ENCODE results near the gene KCNK4.

The KCNK4 gene

DNA sequence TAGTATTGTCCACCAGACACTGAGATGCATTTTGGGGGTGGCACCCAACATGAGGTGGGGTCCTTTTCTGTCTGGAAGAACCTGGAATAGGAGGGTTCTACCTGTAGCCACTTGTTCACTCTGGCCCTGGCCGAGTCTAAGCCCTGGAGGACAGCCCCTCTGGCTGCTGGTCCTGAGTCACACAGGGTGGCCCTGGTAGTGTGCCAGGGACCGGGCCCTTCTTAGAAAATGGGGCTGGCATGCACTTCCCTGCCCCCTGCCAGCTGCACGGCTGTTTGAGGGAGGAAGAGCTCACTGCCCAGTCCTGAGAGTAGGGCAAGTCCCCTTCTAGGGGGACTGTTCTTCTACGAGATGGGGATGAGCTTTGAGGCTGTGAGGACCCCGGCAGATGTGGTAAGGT lies 37.6 kb upstream of the KCNK4 start:
- DNase-seq (ENCODE audit: low spot score): no peak

DNA sequence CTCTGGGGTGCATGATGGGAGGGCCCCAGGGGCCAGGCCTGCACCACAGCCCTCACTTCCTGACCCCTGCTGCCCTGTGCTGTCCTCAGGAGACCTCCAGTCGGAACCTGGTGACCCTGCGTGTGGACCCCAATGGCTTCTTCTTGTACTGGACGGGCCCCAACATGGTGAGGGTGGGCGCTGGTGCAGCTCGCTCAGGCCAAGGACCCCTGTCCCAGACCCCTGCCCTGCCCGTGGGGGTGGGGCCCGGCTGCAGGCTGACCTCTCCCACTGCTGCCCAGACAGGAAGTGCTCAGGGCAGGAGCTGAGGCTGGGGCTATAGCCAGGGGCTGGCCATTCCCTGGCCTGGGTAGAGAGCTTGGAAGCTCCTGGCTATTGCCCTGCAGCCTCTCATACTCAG lies 36.8 kb upstream of the KCNK4 start:
- DNase-seq (ENCODE audit: low spot score): no peak

DNA sequence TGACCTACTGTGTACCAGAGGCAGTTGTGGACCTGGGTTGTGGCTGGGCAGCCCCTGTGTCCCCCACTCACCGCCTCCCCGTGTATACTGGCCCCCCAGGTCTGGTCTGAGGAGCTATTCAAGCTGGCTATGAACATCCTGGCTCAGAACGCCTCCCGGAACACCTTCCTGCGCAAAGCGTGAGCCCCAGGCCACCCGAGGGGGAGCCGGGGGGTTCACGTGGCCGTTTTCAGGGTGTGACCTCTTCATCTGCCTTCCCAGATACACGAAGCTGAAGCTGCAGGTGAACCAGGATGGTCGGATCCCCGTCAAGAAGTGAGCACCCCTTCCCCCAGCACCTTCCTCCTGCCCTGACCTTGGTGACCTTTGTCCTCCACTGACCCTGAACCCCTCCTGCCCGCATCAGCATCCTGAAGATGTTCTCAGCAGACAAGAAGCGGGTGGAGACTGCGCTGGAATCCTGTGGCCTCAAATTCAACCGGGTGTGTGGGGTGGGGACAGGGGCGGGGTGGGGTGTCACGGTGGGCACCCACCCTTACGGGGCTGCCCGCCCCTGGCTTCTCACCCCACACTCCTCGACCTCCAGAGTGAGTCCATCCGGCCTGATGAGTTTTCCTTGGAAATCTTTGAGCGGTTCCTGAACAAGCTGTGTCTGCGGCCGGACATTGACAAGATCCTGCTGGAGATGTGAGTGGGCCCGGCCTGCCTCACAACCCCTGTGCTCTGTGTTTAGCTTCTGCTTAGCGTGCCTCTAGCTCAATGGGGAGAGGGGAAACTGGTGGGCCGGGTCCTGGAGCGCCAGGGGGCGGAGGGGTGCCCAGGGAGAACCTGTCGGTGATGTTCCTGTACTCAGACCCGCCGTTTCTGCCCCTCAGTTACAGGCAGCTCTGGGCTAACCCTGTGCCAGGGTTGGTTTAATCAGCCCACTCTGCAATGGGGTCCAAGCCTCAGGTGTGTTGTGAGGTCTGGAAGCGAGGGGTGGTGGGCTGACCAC lies 35.7 kb upstream of the KCNK4 start:
- no peak for DNase-seq (ENCODE audit: low spot score)

DNA sequence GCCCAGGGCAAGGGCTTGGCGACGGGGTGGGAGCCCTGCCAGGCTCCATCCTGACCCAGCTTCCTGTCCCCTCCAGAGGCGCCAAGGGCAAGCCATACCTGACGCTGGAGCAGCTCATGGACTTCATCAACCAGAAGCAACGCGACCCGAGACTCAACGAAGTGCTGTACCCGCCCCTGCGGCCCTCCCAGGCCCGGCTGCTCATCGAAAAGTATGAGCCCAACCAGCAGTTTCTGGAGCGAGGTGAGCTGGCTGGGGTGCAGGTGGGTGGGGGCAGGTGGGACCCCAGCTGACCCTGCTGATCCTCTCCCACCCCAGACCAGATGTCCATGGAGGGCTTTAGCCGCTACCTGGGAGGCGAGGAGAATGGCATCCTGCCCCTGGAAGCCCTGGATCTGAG lies 34.8 kb upstream of the KCNK4 start:
- no peak for DNase-seq (ENCODE audit: low spot score)

DNA sequence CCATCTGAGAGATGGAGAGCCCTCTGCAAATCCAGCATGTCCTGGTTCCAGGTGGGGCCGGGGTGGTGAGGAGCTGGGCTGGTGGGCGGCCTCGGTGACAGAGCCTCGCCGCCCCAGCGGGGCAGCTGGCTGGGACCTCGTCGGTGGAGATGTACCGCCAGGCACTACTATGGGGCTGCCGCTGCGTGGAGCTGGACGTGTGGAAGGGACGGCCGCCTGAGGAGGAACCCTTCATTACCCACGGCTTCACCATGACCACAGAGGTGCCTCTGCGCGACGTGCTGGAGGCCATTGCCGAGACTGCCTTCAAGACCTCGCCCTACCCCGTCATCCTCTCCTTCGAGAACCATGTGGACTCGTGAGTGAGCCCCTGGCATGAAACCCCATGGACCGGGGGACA lies 32.7 kb upstream of the KCNK4 start:
- DNase-seq (ENCODE audit: low spot score): no peak

DNA sequence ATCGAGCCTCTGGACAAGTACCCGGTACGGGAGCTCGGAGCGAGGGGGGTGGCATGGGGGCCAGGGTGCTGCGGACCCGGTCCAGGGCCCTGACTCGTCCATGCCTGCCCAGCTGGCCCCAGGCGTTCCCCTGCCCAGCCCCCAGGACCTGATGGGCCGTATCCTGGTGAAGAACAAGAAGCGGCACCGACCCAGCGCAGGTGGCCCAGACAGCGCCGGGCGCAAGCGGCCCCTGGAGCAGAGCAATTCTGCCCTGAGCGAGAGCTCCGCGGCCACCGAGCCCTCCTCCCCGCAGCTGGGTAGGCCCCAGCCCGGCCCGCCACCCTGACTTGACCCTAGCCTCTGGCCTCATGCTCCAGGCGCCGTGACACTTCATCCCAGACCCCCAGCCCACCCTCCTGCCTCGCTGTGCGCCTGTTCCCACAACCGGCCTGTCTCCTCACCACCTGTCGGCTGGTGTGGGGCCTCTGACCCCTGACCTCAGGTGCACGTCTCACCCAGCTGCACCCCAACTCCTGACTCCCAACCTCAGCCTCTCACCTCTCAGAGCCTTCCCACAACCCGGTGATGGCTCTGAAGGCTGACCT lies 32.1 kb upstream of the KCNK4 start:
- DNase-seq (ENCODE audit: low spot score): no peak

DNA sequence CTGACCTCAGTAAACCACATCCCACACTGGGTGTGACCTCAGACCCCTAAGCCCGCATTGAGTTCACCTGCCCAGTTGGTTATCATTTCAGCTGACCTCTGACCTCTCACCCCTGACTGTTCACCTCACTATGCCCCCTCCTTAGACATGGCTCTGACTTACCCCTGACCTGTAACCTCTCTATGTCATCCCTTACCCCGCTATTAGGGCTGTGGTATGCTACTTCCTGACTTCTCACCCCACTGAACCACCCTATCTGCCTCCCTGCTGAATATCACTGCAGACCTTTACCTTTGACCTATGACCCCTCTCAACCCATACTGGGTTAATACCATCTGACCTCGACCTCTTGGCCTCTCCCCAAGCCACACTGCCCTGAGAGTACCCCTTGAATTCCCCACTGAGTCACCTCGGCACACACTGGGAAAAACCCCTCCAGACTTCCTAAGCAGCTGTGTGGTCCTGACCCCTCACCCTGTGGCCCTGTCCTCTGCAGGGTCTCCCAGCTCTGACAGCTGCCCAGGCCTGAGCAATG lies 31.5 kb upstream of the KCNK4 start:
- DNase-seq (ENCODE audit: low spot score): no peak

DNA sequence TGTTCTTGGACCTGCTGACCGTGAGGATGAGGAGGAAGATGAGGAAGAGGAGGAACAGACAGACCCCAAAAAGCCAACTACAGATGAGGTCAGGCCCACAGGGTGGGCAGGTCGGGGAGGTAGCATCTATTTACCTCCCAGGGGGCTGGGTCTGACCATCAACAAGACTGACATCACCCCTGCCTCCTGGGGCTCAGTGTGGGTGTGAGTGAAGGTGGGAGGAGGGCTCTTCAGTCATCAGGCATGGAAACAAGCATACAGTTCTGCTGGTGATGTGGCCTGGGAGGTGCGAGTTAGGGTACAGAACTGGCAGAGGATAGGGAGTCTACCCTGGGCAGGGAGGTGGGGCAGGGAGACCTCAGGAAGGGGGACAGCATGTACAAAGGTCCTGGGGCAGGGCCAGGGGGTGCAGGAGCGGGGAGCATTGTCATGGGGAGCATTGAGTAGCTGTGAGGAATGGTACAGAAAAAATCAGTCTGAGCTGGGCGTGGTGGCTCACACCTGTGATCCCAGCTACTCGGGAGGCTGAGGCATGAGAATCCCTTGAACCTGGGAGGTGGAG lies 30.9 kb upstream of the KCNK4 start:
- no peak for DNase-seq (ENCODE audit: low spot score)

DNA sequence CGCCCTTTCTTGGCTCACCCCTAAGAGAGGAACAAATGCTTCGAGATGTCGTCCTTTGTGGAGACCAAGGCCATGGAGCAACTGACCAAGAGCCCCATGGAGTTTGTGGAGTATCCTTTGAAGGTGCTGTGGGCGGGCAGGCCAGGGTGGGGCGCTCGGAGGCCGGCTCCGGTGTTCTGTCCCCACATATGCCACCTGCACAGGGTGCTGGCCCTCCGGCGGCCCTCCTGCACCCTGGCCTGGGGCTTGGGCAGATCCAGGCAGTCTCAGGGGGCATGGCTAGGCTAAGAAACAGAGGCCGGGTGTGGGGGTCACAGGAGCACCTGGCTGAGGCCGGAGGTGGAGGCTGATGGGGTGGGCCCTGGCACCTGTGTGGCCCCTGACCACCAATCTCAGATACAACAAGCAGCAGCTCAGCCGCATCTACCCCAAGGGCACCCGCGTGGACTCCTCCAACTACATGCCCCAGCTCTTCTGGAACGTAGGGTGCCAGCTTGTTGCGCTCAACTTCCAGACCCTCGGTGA lies 29.5 kb upstream of the KCNK4 start:
- no peak for DNase-seq (ENCODE audit: low spot score)

DNA sequence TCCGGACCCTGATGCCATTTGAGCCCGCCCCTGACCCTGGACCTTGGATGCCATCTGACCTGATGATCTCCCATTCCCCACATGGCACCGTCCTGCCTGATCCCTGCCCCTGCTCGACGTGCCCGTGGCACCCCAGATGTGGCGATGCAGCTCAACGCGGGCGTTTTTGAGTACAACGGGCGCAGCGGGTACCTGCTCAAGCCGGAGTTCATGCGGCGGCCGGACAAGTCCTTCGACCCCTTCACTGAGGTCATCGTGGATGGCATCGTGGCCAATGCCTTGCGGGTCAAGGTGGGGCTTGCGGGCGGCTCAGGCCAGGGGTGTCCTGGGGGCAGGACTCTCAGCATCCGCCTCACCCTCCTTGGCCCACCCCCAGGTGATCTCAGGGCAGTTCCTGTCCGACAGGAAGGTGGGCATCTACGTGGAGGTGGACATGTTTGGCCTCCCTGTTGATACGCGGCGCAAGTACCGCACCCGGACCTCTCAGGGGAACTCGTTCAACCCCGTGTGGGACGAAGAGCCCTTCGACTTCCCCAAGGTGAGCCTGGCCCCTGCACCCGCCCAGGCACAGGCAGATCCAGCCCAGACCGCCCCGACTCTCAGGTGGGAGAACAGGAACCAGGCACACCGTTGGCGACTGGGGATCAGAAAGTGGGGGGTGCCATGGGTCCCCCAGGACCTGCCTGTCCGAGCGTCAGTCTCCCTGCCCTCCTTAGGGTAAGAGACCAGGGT lies 28.7 kb upstream of the KCNK4 start:
- no peak for DNase-seq (ENCODE audit: low spot score)

DNA sequence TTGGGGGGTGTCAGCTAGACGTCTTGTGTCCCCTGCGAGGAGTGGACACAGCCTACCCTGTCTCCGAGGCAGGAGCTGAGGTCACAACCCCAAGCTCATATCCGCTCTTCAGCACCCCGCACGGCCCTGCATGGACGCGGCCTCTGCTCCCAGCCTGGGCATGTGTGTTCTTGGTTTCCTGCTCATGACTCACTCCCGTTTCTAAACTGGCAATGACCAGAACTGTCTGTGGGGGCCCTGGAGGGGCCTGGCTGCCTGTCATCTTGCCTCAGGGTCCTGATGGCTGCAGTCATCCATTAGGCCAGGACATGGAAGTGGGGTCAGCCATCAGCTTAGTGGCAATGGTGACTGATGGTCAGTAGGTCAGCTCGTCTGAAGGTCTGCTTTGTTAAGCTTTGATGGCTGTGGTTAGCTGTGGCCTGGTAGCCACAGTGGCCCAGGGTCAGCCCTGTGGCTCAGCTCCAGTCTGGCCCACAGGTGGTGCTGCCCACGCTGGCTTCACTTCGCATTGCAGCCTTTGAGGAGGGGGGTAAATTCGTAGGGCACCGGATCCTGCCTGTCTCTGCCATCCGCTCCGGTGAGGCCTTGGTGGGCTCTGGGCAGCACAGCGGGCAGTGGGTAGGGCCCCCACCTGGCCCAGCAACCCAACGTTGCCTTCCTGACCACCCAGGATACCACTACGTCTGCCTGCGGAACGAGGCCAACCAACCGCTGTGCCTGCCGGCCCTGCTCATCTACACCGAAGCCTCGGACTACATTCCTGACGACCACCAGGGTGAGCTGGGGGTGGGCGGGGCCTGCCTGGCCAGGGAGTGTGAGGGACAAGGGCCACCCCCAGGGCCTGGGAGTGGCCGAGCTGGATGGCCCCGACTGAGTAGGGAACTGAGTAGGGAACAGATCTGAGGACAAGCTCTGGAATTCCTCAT lies 27.8 kb upstream of the KCNK4 start:
- DNase-seq (ENCODE audit: low spot score): no peak

DNA sequence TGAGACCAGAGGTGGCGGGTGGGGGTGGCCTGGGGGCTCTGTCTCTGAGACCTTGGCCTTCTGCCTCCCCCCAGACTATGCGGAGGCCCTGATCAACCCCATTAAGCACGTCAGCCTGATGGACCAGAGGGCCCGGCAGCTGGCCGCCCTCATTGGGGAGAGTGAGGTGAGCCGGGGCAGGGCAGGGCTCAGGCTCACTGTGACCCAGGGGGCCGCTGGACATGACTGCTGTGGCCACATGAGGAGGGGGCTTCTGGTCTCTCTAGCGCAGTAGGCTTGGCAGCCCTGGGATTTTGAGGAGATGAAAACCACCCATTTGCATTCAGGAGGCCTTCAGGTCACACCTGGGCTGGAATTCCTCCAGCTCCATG lies 27.2 kb upstream of the KCNK4 start:
- DNase-seq (ENCODE audit: low spot score): no peak

DNA sequence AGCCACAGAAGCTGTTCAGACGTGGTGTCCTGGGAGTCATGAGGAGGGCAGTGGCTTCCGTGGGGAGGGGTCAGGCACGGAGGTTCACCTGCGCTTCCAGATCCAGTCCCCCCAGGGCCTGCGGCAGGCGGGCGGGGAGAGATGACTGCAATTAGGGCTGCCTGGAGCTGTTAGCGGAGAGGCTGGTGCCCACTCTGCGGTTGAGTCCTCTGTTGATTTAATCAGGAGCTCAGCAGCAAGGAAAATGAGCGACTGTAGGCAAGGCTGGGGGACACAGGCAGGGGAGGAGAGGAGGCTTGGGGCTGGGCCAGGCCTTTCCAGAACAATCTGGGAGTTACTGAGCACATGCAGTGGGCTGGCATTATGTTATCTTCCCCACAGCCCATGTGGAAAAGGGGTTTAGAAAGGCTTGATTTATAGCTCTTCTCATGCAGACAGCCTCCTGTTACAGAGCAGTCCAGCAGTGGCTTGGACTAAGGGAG lies 26.7 kb upstream of the KCNK4 start:
- no peak for DNase-seq (ENCODE audit: low spot score)

DNA sequence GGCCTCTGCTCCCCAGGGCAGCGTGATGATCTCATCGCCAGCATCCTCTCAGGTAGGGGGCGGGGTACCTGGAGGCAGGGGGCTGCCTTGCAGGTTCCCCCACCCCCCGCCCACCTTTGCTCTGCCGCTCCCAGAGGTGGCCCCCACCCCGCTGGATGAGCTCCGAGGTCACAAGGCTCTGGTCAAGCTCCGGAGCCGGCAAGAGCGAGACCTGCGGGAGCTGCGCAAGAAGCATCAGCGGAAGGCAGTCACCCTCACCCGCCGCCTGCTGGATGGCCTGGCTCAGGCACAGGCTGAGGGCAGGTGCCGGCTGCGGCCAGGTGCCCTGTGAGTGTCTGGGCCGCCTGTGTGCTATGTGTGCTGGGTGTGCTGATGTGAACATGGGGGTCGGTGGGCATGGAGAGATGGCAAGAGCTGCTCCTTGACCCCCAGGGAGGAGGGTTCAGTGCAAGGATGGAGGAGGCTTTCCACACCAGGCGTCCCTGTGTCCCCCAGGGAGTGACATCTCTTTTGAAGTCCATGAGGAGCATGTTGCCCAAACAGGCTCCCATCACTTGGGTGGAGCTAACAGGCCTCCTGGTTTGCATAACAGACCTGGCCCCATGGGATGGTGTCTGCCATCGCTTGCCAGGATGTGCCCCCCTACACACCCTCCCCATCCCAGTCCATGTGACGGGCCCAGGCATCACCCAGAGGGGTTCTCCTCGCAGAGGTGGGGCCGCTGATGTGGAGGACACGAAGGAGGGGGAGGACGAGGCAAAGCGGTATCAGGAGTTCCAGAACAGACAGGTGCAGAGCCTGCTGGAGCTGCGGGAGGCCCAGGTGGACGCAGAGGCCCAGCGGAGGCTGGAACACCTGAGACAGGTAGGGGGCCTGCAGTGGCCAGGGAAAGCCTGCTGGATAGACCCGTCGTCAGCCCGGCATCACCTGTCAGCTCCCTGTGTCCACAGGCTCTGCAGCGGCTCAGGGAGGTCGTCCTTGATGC lies 25.6 kb upstream of the KCNK4 start:
- DNase-seq (ENCODE audit: low spot score): no peak

DNA sequence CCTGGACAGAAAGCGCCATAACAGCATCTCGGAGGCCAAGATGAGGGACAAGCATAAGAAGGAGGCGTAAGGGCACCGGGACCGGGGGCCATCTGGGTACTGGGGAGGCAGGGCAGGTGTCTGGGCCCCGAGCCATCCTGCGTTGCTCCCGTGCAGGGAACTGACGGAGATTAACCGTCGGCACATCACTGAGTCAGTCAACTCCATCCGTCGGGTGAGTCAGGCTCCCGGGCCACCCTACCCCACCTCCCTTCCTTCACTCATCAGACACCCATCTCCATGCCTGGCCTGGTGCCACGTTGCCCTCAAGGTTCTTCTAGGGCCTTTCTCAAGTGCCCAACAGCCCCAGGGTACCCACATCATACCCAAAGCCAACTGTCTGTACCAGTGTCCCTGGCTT lies 24.8 kb upstream of the KCNK4 start:
- DNase-seq (ENCODE audit: low spot score): no peak

DNA sequence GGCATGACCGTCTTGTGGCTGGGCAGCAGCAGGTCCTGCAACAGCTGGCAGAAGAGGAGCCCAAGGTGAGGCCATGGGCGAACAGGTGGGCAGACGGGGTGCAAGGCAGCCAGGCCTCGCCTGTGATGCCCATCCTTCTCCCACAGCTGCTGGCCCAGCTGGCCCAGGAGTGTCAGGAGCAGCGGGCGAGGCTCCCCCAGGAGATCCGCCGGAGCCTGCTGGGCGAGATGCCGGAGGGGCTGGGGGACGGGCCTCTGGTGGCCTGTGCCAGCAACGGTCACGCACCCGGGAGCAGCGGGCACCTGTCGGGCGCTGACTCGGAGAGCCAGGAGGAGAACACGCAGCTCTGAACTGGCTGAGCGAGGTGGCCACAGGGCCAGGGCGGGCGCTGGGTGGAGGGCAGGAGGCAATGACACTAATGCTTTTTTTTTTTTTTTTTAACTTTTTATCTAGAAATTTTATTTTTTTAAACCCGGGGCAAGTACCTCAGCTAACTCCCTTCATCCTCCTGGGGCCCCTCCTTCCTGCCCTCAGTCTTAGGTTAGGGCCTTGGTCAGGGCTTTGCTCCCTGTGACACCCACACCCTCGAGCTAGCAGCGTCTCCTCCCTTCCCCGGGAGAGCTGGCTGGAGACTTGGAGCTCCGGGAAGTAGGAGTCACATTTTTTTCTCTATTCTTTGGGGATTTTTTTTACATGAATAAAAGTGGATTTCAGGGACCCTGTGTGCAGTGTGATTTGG lies 23.7 kb upstream of the KCNK4 start:
- no peak for DNase-seq (ENCODE audit: low spot score)

DNA sequence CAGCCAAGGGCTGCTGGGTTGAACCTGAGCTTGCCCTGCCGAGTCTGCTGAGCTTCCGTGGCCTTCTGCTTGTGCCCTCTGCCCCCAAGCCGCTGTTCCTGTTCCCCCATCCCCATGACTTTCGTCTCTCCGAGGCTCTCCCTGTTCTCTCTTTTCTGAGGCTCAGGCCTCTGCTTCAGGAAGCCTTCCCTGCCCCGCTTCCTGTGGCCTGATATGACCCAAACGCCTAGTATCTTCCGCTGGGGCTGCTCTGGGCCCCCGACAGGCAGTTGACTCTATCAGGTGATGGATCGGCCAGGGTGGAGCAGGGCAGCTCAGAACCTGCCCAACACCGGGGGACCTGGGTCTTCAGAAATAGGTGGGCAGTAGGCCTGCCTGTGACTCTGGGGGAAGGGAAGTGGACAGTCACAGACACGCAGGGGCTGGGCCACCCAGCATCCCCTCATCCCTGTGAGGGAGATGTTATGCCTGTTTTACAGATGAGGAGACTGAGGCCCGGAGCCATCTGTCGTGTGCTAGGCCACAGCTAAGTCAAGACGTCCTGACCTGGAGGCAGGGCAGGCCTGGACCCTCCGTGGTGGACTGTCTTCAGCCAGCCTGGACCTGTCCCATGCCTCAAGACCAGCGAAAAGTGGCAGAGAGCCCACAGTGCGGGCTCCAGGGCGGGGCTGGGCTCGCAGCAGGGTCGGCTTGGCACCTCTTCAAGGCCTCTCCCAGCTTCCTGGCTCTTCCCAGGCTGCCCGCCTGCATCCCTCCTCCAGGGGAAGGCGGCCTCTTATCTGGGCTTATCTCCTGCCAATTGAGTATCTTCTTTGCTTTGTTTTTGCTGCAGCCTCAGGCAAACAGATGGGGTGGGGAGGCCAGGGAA lies 22.8 kb upstream of the KCNK4 start:
- DNase-seq (ENCODE audit: low spot score): no peak

Data from ecto neural progenitor cell (in vitro differentiated cells).